WTC11 (cell line): ENCODE measurements around the gene UBASH3B.

ENCODE experiments used
- ATF1 ChIP-seq: sonication (generic); formaldehyde crosslinking; IDR thresholded peaks from 2 replicates; pipeline ENCODE4 v1.8.1; 2023; ENCODE audit warnings: mild to moderate bottlenecking, moderate library complexity, missing genetic modification reagents
- CTCF ChIP-seq: fragments of 200-600 bp; IDR thresholded peaks from 2 replicates; pipeline ENCODE4 v1.8.0; 2022; ENCODE audit warnings: antibody characterized with exemption
- FOXJ3 ChIP-seq: sonication (generic); formaldehyde crosslinking; IDR thresholded peaks from 2 replicates; pipeline ENCODE4 v1.9.0; 2021; ENCODE audit warnings: missing genetic modification reagents, mild to moderate bottlenecking, borderline replicate concordance
- FOXP4 ChIP-seq: sonication (generic); formaldehyde crosslinking; IDR thresholded peaks from 2 replicates; pipeline ENCODE4 v1.8.0; 2022; ENCODE audit warnings: mild to moderate bottlenecking, missing genetic modification reagents
- GTF2I ChIP-seq: fragments of 250-450 bp; sonication (Bioruptor Pico); conservative IDR thresholded peaks from 2 replicates; pipeline ENCODE4 v1.4.0; 2021; ENCODE audit warnings: mild to moderate bottlenecking
- MYBL2 ChIP-seq: sonication (generic); formaldehyde crosslinking; IDR thresholded peaks from 2 replicates; pipeline ENCODE4 v1.8.1; 2023; ENCODE audit warnings: mild to moderate bottlenecking, moderate library complexity, missing genetic modification reagents
- ZNF232 ChIP-seq: sonication (generic); formaldehyde crosslinking; IDR thresholded peaks from 2 replicates; pipeline ENCODE4 v1.8.0; 2022; ENCODE audit warnings: mild to moderate bottlenecking, missing genetic modification reagents
- ZNF512 ChIP-seq: sonication (generic); formaldehyde crosslinking; IDR thresholded peaks from 2 replicates; pipeline ENCODE4 v1.8.1; 2022; ENCODE audit warnings: missing genetic modification reagents, borderline replicate concordance

GRCh38 chr11:122755941-122756340 lies 100.4 kb downstream of the UBASH3B start:
- TF ChIP-seq ZNF512 (no peak), CTCF (no peak), GTF2I (CRISPR knock-in tag) (no peak), MYBL2 (CRISPR knock-in tag) (no peak), FOXJ3 (CRISPR knock-in tag) (no peak), FOXP4 (CRISPR knock-in tag) (no peak), ZNF232 (CRISPR knock-in tag) (no peak), ATF1 (CRISPR knock-in tag) (no peak)
